ENCODE data around the gene EFNA5. TPM values are rescaled to one million over a fixed set of nuclear protein-coding genes. Genes with fewer than 3 reads are reported as not detected.

EFNA5 gene
- total and polyA plus RNA-seq, 2 experiments from 2014 or later, result 8.5 to 18.8 TPM

GRCh38 chr5:107621089-107621488 is 49.6 kb downstream of the EFNA5 start:
- Histone ChIP-seq H3K27me3 (no peaks in the 10 kb centered on the region), H3K4me3 (no peak overlapping the region), H3K9me3 (ENCODE audit: low read depth) (no peaks in the 10 kb centered on the region), H3K27ac (no peak overlapping the region), H2AFZ (no peak overlapping the region), H3K4me1 (ENCODE audit: insufficient read depth) (no peaks in the 10 kb centered on the region), H4K20me1 (ENCODE audit: insufficient read depth, poor library complexity, severe bottlenecking) (peaks cover 22% of the 10 kb centered on the region), H3K4me2 (no peak overlapping the region), H3K36me3 (replicated peaks; ENCODE audit: insufficient read depth, low read depth) (no peaks in the 10 kb centered on the region), H3K9me2 (replicated peaks; ENCODE audit: insufficient read depth) (no peaks in the 10 kb centered on the region), H3K79me2 (peaks cover 89% of the 10 kb centered on the region)
- WGBS (ENCODE audit: low lambda C conversion rate, missing lambda C conversion rate), result 82% methylated on average over 1 of the region's 1 CpG
- TF ChIP-seq, protein P1, sequence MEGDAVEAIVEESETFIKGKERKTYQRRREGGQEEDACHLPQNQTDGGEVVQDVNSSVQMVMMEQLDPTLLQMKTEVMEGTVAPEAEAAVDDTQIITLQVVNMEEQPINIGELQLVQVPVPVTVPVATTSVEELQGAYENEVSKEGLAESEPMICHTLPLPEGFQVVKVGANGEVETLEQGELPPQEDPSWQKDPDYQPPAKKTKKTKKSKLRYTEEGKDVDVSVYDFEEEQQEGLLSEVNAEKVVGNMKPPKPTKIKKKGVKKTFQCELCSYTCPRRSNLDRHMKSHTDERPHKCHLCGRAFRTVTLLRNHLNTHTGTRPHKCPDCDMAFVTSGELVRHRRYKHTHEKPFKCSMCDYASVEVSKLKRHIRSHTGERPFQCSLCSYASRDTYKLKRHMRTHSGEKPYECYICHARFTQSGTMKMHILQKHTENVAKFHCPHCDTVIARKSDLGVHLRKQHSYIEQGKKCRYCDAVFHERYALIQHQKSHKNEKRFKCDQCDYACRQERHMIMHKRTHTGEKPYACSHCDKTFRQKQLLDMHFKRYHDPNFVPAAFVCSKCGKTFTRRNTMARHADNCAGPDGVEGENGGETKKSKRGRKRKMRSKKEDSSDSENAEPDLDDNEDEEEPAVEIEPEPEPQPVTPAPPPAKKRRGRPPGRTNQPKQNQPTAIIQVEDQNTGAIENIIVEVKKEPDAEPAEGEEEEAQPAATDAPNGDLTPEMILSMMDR (IDR thresholded peaks at IDR 0.05; ENCODE audit: poor library complexity), result no peak
- TF ChIP-seq EZH2phosphoT487 (IDR thresholded peaks at IDR 0.05; ENCODE audit: low read depth, severe bottlenecking, unreplicated experiment), result no peak
- no peak for TF ChIP-seq EZH2 (IDR thresholded peaks at IDR 0.05; ENCODE audit: borderline replicate concordance)
- DNase-seq (ENCODE audit: low spot score), result no peak

- no peaks in the 10 kb centered on the region for H3K27me3 ChIP-seq
- no peaks in the 10 kb centered on the region for H3K4me1 ChIP-seq (ENCODE audit: insufficient read depth)
- no peak overlapping the region for H3K4me2 ChIP-seq
- no peak overlapping the region for H3K4me3 ChIP-seq
- H3K27ac ChIP-seq, result no peak overlapping the region
- H4K20me1 ChIP-seq (ENCODE audit: insufficient read depth, poor library complexity, severe bottlenecking), result peaks cover 19% of the 10 kb centered on the region
- no peaks in the 10 kb centered on the region for H3K36me3 ChIP-seq (replicated peaks; ENCODE audit: insufficient read depth, low read depth)
- no peaks in the 10 kb centered on the region for H3K9me2 ChIP-seq (replicated peaks; ENCODE audit: insufficient read depth)
- H2AFZ ChIP-seq, result no peak overlapping the region
- DNase-seq (ENCODE audit: low spot score), result no peak
- H3K79me2 ChIP-seq, result peaks cover 81% of the 10 kb centered on the region
- TF ChIP-seq EZH2 (IDR thresholded peaks at IDR 0.05; ENCODE audit: borderline replicate concordance) (no peak), EZH2phosphoT487 (IDR thresholded peaks at IDR 0.05; ENCODE audit: low read depth, severe bottlenecking, unreplicated experiment) (no peak)
- TF ChIP-seq, protein P1 (IDR thresholded peaks at IDR 0.05; ENCODE audit: poor library complexity), result no peak
- 54% methylated on average over 2 of the region's 2 CpGs for WGBS (ENCODE audit: low lambda C conversion rate, missing lambda C conversion rate)
- no peaks in the 10 kb centered on the region for H3K9me3 ChIP-seq (ENCODE audit: low read depth)
These were observed 51.0 kb downstream of the EFNA5 start for GRCh38 chr5:107619781-107620180.

GRCh38 chr5:107618242-107618641 is 52.5 kb downstream of the EFNA5 start:
- Histone ChIP-seq H3K9me2 (replicated peaks; ENCODE audit: insufficient read depth) (no peaks in the 10 kb centered on the region), H4K20me1 (ENCODE audit: insufficient read depth, poor library complexity, severe bottlenecking) (peaks cover 19% of the 10 kb centered on the region), H3K4me3 (no peak overlapping the region), H3K79me2 (peaks cover 78% of the 10 kb centered on the region), H3K27ac (no peak overlapping the region), H3K27me3 (no peaks in the 10 kb centered on the region), H3K4me1 (ENCODE audit: insufficient read depth) (no peaks in the 10 kb centered on the region), H3K4me2 (no peak overlapping the region), H3K36me3 (replicated peaks; ENCODE audit: insufficient read depth, low read depth) (no peaks in the 10 kb centered on the region), H3K9me3 (ENCODE audit: low read depth) (no peaks in the 10 kb centered on the region), H2AFZ (no peak overlapping the region)
- WGBS (ENCODE audit: low lambda C conversion rate, missing lambda C conversion rate), result 94% methylated on average over 3 of the region's 3 CpGs
- no peak for DNase-seq (ENCODE audit: low spot score)
- TF ChIP-seq EZH2 (IDR thresholded peaks at IDR 0.05; ENCODE audit: borderline replicate concordance) (no peak), EZH2phosphoT487 (IDR thresholded peaks at IDR 0.05; ENCODE audit: low read depth, severe bottlenecking, unreplicated experiment) (no peak)
- TF ChIP-seq, protein P1 (IDR thresholded peaks at IDR 0.05; ENCODE audit: poor library complexity), result no peak

DNA sequence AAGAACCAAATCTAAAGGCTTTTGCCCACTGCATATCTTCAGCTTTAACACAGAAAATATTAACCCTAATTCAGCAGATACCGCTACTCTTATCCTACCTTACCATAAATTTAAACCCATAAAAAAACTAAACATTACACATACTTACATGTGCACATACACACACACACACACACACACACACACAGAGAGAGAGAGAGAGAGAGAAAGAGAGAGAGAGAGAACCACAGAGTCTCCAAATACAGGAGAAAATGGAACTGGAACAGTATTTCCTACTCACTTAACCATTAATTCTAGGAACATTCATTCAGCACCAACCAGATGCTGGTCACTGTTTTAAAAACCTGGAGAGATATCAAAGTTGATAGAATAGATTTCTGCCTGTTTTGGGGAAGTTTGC is 53.7 kb downstream of the EFNA5 start:
- H3K27me3 ChIP-seq, result no peaks in the 10 kb centered on the region
- WGBS (ENCODE audit: low lambda C conversion rate, missing lambda C conversion rate), result 65% methylated on average over 1 of the region's 1 CpG
- H3K9me3 ChIP-seq (ENCODE audit: low read depth), result no peaks in the 10 kb centered on the region
- no peak overlapping the region for H3K4me2 ChIP-seq
- no peaks in the 10 kb centered on the region for H3K4me1 ChIP-seq (ENCODE audit: insufficient read depth)
- DNase-seq (ENCODE audit: low spot score), result no peak
- H3K79me2 ChIP-seq, result peaks cover 82% of the 10 kb centered on the region
- TF ChIP-seq EZH2 (IDR thresholded peaks at IDR 0.05; ENCODE audit: borderline replicate concordance) (no peak), EZH2phosphoT487 (IDR thresholded peaks at IDR 0.05; ENCODE audit: low read depth, severe bottlenecking, unreplicated experiment) (no peak)
- TF ChIP-seq, protein P1 (IDR thresholded peaks at IDR 0.05; ENCODE audit: poor library complexity), result no peak
- no peak overlapping the region for H3K27ac ChIP-seq
- H3K36me3 ChIP-seq (replicated peaks; ENCODE audit: insufficient read depth, low read depth), result no peaks in the 10 kb centered on the region
- no peak overlapping the region for H2AFZ ChIP-seq
- no peak overlapping the region for H3K4me3 ChIP-seq
- no peaks in the 10 kb centered on the region for H3K9me2 ChIP-seq (replicated peaks; ENCODE audit: insufficient read depth)
- peaks cover 19% of the 10 kb centered on the region for H4K20me1 ChIP-seq (ENCODE audit: insufficient read depth, poor library complexity, severe bottlenecking)
